Muscle of arm (tissue), 12 donors: ENCODE results near the gene FYB2. TPM values are rescaled to one million over a fixed set of nuclear protein-coding genes. Genes with fewer than 3 reads are reported as not detected.

Source experiments
- DNase-seq: peaks from one replicate; pipeline ENCODE4 v3.0.0-alpha.2; 2013
- polyA plus RNA-seq, 12 donors: library from polyadenylated mRNA; unstranded; fragments of 120-200 nt; gene quantifications; one replicate each; pipeline ENCODE4 v1.2.1, GENCODE V29; 2013; ENCODE audit not compliant: insufficient read length in 12 of 12

FYB2 gene
- polyA plus RNA-seq, 12 donors = 0.09 to 0.67 (median 0.27) TPM; not detected in 4

DNA sequence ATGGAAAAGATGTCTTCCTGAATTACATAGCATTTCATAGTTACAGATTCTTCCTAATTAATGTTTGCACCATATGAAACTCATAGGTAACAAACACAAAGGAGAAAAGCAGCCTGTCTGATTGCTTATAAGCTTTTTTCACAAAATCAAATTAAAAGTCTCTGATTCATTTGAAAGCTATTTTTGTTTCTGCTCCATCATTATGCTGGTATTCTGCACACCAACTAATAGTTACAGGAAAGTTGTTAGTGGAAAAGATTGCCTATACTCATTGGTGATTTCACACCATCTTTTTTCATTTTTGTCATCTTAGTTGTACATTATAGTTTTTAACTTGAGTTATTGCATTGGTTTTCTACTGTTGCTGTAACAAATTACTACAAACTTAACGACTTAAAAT lies 104.0 kb downstream of the FYB2 start:
- no peak for DNase-seq

- DNase-seq = no peak
Measured at GRCh38 chr1:56713112-56713511, 106.1 kb downstream of the FYB2 start.

DNA sequence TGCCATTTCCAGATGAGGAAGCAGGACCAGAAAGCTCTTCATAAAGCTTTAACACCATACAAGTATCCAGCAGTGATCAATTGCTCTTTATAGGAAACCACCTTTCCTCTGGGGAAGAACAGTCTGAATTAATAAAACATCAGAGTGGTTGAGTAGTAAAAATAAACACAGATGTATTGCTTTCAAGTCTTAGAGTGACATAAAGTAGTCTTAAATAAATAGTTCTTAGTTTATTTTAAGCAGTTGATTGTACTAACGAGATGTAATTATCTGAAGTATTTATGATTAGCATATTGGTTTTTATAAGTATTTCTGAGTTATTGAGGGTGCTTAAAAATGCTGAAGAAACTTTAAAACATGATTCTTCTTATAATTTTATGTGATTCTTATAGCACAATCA lies 107.1 kb downstream of the FYB2 start:
- no peak for DNase-seq

- DNase-seq = no peak
Measured at GRCh38 chr1:56710646-56711045, 108.6 kb downstream of the FYB2 start.

DNA sequence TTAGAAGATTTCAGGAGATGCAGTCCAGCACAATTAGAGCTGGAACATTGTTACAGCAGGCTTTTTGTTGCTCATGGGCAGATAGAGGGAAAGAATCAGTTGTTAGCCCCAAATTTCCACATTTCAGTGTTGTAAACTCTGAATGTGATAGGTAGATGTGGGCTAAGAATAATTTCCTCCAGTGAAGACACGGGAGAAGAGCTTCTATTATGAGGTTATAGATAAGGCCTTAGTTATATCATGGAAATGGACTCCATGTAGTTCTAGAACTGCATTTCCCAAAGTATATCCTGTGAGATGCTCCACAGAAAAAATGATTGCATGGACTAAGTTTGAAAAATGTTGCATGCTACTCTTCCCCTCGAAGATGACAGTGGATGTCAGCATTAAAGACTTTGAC lies 109.2 kb downstream of the FYB2 start:
- DNase-seq = no peak

- DNase-seq = peak; percentile 67
Measured at GRCh38 chr1:56709269-56709880, 109.8 kb downstream of the FYB2 start.

DNA sequence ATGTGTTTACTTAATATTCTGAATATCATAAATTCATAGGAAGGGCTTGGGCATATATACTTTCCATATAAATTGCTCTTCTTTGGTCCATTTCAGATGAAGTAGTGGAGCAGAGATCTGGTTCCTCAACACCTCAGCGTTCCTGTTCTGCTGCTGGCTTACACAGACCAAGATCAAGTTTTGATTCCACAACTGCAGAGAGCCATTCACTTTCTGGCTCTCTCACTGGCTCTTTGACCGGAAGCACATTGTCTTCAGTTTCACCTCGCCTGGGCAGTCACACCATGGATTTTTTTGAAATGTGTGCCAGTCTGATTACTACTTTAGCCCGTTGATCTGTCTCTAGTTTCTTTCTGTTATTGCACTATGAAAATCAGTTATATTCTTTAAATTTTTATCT lies 111.8 kb downstream of the FYB2 start:
- no peak for DNase-seq

GRCh38 chr1:56703747-56704146 lies 115.5 kb downstream of the FYB2 start:
- no peak for DNase-seq

- DNase-seq = no peak
Measured at GRCh38 chr1:56696663-56697062, 122.5 kb downstream of the FYB2 start.

DNA sequence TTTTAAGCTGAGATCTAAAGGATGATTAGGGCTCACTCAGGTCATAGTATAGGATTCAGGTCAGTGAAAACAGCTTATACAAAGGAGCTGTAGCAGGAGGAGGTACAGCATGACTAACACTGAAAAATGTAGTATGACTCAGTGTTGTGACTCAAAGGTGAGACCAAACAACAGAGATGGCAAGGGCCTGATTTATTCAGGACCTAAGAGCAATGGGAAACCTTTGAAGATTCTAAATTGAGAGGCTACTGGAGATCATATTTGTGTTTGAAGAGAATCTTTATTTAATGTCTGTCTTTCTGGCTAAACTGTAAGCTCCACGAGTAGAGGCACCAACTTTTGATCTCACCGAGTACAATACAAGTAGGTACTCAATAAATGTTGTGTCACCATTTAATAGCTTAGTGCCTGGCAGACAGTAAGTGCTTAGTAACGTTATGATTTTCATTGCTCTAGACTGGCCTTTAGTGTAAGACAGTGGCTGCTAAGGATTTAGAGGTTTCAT lies 130.6 kb downstream of the FYB2 start:
- DNase-seq = no peak

- no peak for DNase-seq
Measured at GRCh38 chr1:56686169-56686568, 133.0 kb downstream of the FYB2 start.

GRCh38 chr1:56683569-56683968 lies 135.6 kb downstream of the FYB2 start:
- DNase-seq = no peak

DNA sequence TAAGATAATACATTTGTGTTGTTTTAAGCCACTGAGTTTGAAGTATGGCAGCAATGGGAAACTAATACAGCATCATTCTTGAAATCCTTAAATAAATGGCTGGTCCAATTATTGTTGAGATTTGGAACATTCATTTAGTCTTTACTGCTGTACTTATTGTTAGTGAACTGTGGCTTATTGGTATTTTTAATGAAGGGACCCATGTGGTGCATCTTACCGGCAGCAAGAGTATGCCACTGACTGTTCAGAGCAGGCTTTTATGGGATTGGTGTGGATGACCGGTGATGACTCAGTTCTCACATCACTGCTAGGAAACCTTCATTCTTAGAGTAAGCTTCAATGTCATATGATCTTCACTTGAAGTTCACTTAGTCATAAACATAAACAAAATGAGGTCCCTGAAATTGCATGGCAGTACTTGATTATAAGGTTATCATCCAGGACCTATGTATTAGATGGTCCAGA lies 142.6 kb downstream of the FYB2 start:
- DNase-seq = no peak

GRCh38 chr1:56675763-56676162 lies 143.4 kb downstream of the FYB2 start:
- no peak for DNase-seq

DNA sequence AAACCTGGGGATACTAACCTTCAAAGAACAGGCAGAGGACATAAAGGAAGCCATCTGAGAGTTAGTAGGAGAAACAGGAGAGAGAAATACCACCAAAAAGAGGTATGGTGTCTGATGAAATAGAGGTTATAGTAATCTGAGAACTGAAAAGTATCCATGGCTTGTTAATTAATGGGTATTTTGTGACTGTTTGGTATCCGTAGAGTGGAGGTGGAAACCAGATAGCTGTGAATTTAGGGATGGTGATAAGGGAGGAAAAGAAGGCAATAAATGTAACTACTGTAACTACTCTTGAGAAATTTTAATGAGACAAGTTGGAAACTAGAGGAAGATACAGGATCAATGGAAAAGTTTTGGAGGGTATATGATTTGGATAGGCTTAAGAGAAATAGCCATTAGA lies 146.6 kb downstream of the FYB2 start:
- DNase-seq = no peak

DNA sequence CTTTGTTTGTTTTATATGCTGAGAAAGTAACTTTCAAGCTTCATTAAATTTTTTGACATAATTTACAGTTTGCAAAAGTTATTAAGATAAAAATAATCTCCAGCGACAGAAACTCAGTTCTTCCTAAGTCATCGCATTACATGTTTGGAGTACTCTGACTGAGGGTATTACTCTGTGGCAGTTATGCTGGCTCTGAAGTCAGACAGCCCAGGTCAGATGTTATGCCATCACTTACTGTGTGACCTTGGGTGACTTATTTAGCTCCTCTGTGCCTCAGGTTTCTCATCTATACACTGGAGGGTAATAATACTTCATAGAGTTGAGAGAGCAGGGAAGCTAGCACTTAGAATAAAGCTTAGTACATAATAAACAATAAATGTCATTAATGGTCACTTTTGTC lies 147.7 kb downstream of the FYB2 start:
- no peak for DNase-seq

DNA sequence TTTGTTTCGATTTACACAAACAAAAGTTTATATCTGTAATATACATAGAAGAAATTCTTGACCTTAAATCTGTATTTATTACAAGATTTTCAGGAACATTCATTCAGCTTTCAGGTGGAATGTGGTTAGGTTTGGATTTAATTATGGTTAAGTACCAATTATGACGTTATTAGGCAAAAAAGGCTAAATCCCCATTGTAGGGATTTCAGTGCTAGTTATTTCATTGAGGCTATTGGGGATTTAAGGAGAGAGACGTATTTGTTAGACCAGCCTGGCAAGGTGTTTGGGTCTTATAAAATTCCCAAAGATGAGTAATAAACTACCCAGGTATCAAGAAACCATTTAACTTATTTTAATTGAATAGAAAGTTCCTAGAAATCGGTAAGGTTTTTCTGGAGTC lies 148.1 kb downstream of the FYB2 start:
- no peak for DNase-seq

DNA sequence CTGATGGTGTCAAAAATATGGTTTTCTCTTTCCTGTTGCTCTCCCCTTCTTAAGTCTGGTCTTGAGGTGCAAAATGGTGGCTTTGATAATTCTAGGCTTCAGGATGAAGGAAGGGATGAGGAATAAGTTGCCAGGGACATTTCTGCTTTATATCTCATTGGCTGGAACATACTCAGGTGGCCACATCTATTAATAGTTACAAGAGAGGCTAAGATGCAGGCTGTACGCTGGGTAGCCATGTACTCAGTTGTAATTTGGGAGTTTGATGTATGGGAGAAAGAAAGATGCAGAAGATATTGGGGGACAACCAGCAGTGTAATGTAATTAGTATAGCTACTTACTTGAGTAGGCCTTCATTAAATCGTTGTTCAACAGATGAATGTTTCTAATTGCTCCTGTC lies 148.9 kb downstream of the FYB2 start:
- DNase-seq = no peak

Other genes starting within 250 kb of the FYB2 start
- gene PLPP3, start 239.8 kb downstream of the FYB2 start, polyA plus RNA-seq = 100 to 1,000 TPM in 11 of 12 donors, not detected in 1; 104 to 193 (median 126) TPM
- 10 to 100 TPM; 11.4 to 73.9 (median 45.8) TPM for gene PRKAA2, start 174.1 kb downstream of the FYB2 start, polyA plus RNA-seq
- under 1 TPM in 1 of 12 donors, not detected in 11; 0.47 TPM for gene C8A, start 35.4 kb upstream of the FYB2 start, polyA plus RNA-seq
- gene C8B, start 146.6 kb upstream of the FYB2 start, polyA plus RNA-seq = 1 to 10 TPM in 1 of 12 donors, under 1 TPM in 1, not detected in 10; 0.08 to 1.1 TPM